NCI-H2029 (cell line): ENCODE measurements around the gene SMURF1.
A peak's percentile ranks its signal among the peaks of the same experiment; 100 is the strongest.
"Not testable (repeated sequence)": the region's sequence is repeated elsewhere in the genome, so short reads cannot be mapped to it uniquely, and the experiment has no call there.

ENCODE experiments used
- DNase-seq: peaks from one replicate; lab custom pipeline; 2025; lab: John Stamatoyannopoulos, UW

The SMURF1 gene

GRCh38 chr7:99054781-99055180, 89.1 kb downstream of the SMURF1 start:
- no peak for DNase-seq

DNA sequence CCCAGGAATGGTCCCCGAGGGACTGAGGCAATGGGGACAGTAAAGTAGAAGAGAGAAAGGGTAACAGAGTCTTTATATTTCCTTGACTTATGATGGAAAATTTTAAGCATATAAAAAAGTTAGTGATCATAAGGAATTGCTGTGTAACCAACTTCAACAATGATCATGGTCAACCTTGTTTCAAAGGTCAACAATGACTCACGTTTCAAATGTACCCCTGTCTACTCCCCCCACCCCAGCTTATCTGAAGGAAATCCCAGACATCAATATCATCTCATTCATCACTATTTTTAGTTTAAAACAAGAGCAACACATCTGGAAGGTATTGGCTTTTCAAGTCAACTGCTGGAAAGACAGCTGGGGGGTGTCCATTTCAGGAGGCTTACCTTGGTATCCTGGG, 92.9 kb downstream of the SMURF1 start:
- DNase-seq: no peak

- DNase-seq: no peak
These were observed 96.3 kb downstream of the SMURF1 start for GRCh38 chr7:99047526-99048077.

GRCh38 chr7:99046722-99047121, 97.2 kb downstream of the SMURF1 start:
- DNase-seq: no peak

GRCh38 chr7:99046262-99046661, 97.6 kb downstream of the SMURF1 start:
- DNase-seq: peak; percentile 4

- not testable (repeated sequence) for DNase-seq
These were observed 99.0 kb downstream of the SMURF1 start for GRCh38 chr7:99044858-99045257.

- DNase-seq: no peak
These were observed 101.0 kb downstream of the SMURF1 start for GRCh38 chr7:99042957-99043356.

DNA sequence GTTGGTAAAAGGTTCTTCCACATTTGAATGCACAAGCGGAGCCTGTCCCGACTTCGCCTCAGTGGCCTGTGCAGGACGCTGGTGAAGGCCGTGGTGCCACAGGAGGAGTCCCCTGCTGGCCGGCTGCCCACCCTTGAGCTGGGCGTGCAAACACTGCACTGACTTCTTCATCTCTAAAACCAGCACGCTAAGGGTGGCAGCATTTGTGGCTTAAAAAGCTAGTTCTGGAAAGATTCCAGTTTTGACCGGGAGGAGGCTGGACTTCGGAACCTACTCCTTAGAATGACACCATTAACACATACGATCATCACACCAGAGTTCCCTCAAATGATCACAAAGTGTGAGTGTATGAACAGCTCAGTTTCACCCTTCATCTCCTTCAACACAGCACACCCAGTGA, 102.4 kb downstream of the SMURF1 start:
- no peak for DNase-seq

- DNase-seq: peak; percentile 77
These were observed 103.6 kb downstream of the SMURF1 start for GRCh38 chr7:99040104-99040958.

DNA sequence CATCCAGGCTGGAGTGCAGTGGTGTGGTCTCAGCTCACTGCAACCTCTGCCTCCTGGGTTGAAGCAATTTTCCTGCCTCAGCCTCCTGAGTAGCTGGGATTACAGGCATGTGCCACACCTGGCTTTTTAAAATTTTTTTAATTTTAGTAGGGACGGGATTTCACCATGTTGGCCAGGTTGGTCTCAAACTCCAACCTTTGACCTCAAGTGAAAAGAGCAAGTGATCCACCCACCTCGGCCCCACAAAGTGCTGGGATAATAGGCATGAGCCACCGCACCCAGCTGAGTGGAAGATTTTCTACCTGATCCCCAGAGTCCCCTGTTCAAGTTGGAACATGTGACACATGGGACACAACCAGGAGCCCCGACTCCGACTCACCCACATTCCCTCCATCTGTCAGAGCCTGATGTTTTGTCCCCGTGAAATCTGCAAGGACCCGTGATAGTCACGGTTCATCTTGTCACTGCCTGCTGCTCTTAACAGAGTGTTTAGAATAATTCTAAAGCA, 104.5 kb downstream of the SMURF1 start:
- no peak for DNase-seq

- no peak for DNase-seq
These were observed 105.6 kb downstream of the SMURF1 start for GRCh38 chr7:99038086-99038855.

GRCh38 chr7:99037327-99037940, 106.5 kb downstream of the SMURF1 start:
- DNase-seq: no peak

DNA sequence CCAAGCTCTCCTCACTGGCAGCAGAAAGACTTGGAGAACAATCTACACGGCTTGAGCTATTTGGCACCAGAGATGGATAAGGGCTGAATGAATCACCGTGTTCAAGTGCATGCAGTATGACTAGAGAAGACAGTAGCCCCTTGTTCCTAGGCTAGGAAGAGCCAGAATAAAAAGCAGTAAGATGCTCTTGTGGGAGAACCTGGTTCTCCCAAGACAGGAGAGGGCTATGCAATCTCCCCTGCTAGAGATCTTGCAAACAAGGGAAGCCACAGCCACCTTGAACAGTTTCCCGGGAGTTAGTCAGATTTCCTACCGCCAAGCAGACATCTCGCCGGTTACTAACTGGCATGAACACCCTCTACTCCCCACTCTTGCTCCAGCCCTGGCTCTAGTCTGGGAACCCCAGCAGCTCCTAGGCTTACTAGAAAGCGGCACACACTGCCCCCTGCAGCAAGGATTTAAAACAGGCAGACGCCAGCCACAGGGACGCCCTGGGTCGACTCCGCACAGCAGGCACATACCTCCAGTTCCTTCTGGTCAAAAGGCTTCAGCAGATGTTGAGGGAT, 107.3 kb downstream of the SMURF1 start:
- DNase-seq: no peak

DNA sequence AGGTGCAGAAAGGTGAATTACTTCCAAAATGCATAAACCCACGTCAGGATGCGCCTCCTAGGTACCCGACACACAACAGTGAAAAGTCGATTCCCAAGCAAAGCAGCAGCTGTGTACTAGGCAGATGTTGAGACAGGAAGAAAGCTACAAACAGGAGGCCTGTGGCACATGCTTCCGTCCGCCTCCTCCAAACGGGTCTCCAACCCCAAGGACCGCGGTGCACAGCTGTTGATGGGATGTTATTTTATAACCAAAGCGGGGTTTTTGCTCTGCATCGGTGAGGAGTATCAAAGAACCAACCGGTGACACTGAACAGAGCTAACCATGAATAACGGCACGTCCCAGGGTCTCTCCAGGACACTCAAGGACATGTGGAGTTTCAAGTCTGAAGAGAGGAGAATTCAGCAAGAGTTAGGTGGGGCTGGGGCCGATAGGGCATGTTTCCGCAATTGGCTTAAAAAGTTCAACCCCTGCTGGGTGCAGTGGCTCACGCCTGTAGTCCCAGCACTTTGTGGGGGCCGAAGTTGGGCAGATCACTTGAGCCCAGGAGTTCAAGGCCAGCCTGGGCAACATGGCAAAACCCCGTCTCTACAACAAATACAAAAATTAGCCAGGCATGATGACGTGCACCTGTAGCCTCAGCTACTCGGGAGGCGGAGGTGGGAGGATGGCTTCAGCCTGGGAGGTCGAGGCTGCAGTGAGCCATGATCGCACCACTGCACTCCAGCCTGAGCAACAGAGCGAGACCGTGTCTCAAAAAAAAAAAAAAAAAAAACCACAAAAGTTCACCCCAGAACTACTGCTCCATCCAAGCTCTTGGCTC, 108.0 kb downstream of the SMURF1 start:
- DNase-seq: no peak

GRCh38 chr7:99034932-99035722, 108.8 kb downstream of the SMURF1 start:
- DNase-seq: no peak

GRCh38 chr7:99033765-99034164, 110.1 kb downstream of the SMURF1 start:
- DNase-seq: no peak

DNA sequence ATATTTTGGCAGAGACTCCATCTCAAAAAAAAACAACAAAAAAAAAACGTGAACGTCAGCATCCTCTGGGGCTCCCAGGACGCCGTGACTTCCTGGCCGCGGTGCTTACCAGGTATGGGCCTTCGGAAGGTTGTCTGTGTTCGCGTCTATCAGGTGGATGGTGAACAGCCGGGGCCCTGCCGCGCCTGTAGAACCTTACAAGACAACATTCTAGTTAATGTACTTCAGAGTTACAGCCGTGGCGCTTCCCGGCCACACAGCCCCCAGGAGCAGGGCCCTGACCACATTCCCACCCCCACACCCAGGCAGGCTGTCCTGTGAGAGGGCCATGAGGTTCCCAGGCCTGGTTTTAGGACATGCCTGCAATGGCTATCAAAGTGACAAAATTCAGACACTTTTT, 111.0 kb downstream of the SMURF1 start:
- no peak for DNase-seq

GRCh38 chr7:99031496-99031895, 112.4 kb downstream of the SMURF1 start:
- DNase-seq: no peak

DNA sequence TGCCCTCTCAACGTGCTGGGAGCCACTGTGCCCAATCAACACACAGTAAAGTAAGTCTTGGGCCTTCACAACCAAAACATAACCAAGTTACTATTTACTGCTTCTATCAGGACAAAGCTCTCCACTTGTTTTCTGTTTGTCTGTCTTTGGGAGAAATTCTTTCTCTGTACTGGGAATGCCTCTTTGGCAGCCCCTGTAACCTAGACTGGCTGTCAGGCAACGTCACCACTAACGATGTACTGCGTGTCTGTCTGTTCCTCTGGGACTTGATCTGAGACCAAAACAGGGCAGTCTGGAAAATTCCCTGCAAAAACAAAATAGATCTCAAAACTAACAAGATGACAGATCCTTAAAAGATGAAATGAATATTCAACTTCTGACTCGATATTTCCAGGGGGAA, 113.0 kb downstream of the SMURF1 start:
- no peak for DNase-seq

DNA sequence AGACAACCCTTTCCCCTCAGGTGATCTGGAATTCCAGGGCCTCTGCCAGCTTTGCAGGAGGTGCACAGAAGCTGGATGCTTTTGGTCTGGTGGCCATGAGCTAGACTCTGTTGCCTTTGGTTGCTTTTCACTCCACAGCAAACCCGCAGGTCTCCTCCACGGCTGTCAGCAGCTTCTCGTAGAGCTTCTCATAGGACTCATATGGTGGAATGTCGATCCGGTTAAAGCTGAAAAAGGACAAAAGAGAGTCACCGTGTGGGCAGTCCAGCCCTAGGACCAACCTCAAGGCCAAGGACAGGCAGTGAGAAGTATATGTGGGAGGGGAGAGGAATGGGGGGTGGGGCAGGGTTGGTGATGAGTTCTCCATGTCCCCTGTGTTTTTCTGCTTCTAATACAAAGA, 113.5 kb downstream of the SMURF1 start:
- no peak for DNase-seq
